ENCODE results near the gene SHISAL2A.
A peak's percentile ranks its signal among the peaks of the same experiment; 100 is the strongest.

Gene SHISAL2A

GRCh38 chr1:52633291-52633754 is 355 bp downstream of the SHISAL2A start:
- no peaks in the 10 kb centered on the region for H3K36me3 ChIP-seq (replicated peaks)
- H3K27me3 ChIP-seq (replicated peaks): peaks cover 18% of the 10 kb centered on the region
- DNase-seq: no peak
- H3K4me3 ChIP-seq (ENCODE audit: low read depth, low read length): peak overlapping the region; percentile 39
- no peak overlapping the region for H3K27ac ChIP-seq
- in situ Hi-C loops (cut with HindIII; ENCODE audit: low pct_ligation_motif_present, low sequenced_read_pairs): no loop called here
- TF ChIP-seq, protein P1, sequence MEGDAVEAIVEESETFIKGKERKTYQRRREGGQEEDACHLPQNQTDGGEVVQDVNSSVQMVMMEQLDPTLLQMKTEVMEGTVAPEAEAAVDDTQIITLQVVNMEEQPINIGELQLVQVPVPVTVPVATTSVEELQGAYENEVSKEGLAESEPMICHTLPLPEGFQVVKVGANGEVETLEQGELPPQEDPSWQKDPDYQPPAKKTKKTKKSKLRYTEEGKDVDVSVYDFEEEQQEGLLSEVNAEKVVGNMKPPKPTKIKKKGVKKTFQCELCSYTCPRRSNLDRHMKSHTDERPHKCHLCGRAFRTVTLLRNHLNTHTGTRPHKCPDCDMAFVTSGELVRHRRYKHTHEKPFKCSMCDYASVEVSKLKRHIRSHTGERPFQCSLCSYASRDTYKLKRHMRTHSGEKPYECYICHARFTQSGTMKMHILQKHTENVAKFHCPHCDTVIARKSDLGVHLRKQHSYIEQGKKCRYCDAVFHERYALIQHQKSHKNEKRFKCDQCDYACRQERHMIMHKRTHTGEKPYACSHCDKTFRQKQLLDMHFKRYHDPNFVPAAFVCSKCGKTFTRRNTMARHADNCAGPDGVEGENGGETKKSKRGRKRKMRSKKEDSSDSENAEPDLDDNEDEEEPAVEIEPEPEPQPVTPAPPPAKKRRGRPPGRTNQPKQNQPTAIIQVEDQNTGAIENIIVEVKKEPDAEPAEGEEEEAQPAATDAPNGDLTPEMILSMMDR (IDR thresholded peaks at IDR 0.05; ENCODE audit: low read depth, low read length, missing control alignments): no peak

DNA sequence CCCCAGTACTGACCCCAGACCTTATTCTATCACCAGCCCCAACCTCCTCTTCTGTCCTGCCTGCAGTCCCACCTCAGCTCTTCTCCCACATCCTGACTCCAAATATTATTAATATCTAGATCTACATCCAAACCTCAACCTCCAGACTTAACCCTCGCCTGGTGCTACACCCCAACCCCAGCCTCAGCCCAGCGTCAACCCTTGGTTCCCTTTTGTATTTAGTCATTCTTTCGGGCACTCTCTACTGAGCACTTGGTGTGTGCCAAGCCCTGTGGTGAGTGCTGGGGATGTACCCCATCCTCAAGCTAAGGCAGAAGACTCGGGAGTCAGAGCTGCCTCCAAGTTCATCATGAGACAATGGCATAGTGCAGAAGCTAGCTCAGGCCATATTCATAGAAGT is 1.1 kb downstream of the SHISAL2A start:
- no peak for DNase-seq
- Histone ChIP-seq H3K27ac (no peak overlapping the region), H3K4me3 (ENCODE audit: low read depth, low read length) (no peak overlapping the region), H3K36me3 (replicated peaks) (no peaks in the 10 kb centered on the region), H3K27me3 (replicated peaks) (peaks cover 18% of the 10 kb centered on the region)
- in situ Hi-C loops (cut with HindIII; ENCODE audit: low pct_ligation_motif_present, low sequenced_read_pairs): no loop called here
- TF ChIP-seq, protein P1 (IDR thresholded peaks at IDR 0.05; ENCODE audit: low read depth, low read length, missing control alignments): no peak

DNA sequence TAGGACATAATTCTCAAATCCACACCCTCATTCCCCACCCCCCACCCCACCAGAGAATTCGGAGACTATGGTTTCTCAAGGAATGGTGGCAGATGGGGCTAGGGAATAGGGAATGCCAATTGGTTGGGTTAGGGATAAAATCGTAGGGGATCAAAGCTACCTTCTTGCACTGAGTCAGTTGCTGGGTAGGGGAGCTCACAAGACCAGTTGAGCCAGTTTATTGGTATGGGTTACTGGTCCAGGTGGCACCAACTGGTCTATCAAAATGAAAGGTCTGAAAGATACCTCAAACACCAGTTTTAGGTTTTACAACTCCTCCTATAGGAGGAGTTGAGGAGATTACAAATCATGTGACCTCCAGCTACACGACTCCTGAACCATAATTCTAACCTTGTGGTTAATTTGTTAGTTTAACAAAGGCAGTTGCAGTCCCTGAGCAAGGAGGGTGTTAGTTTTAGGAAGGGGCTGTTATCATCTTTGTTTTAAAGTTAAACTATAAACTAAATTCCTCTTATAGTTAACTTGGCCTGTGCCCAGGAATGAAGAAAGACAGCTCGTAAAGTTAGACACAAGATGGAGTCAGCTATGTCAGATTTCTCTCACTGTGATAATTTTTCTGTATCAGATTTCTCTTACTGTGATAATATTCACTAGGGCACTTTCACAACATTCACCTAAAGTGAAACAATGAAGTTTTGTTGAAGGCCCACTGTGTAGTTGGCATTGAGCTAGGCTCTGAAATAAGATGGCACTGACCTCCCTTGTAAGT is 2.5 kb downstream of the SHISAL2A start:
- Histone ChIP-seq H3K4me3 (ENCODE audit: low read depth, low read length) (no peak overlapping the region), H3K36me3 (replicated peaks) (no peaks in the 10 kb centered on the region), H3K27ac (no peak overlapping the region), H3K27me3 (replicated peaks) (peaks cover 18% of the 10 kb centered on the region)
- TF ChIP-seq, protein P1 (IDR thresholded peaks at IDR 0.05; ENCODE audit: low read depth, low read length, missing control alignments): no peak
- in situ Hi-C loops (cut with HindIII; ENCODE audit: low pct_ligation_motif_present, low sequenced_read_pairs): no loop called here
- no peak for DNase-seq

DNA sequence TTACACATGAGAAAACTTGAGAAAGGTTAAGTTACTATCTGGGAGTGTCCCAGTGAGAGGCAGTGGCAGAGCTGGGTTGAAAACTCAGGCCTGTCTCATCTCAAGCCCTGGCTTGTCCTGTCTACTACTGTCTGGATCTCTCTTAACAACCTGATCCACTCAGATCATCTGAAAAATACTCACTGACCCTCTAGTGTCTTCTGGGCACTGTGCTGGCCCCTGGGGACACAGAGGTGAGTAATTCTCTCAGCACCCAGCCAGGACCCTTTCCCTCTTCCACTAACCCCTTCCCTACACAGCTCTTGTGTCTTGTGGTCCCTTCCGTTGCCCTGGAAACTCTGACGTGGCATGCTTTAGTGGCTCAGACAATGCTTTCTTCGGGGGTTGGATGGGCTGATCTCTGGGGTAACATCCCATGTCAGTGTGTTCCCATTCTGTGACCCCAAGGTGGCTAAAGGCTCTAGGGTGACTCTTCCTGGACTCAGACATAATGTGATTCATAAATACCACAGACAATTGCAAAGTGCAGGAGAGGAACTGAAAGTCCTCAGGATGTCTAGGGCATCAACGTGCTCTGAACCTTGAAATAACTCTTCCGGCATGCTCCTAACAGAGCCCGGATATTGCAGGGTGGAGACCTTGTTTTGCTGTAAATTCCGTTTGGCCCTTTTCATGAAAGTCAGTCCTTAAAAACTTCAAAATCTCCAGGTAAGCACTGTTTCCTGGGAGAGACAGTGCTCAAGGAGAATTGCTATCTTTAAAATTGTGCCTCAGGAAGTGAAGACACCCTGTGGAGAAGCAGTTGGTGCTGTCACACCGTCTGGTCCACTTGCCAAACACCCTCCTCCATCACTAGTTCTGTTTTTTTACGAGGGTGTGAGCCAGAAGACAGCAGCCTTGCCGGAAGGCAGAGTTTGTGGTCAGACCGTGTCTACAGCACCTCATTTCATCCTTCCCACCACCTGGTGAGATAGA is 4.0 kb downstream of the SHISAL2A start:
- no peak overlapping the region for H3K4me3 ChIP-seq (ENCODE audit: low read depth, low read length)
- H3K36me3 ChIP-seq (replicated peaks): no peaks in the 10 kb centered on the region
- in situ Hi-C loops (cut with HindIII; ENCODE audit: low pct_ligation_motif_present, low sequenced_read_pairs): no loop called here
- H3K27ac ChIP-seq: no peak overlapping the region
- DNase-seq: no peak
- TF ChIP-seq, protein P1 (IDR thresholded peaks at IDR 0.05; ENCODE audit: low read depth, low read length, missing control alignments): no peak
- H3K27me3 ChIP-seq (replicated peaks): peaks cover 18% of the 10 kb centered on the region

GRCh38 chr1:52637946-52638345 is 5.0 kb downstream of the SHISAL2A start:
- H3K4me3 ChIP-seq (ENCODE audit: low read depth, low read length): no peak overlapping the region
- no peaks in the 10 kb centered on the region for H3K36me3 ChIP-seq (replicated peaks)

More at GRCh38 chr1:52637946-52638345, 5.0 kb downstream of the SHISAL2A start:
- H3K27ac ChIP-seq: no peak overlapping the region
- no peak for DNase-seq
- peaks cover 10% of the 10 kb centered on the region for H3K27me3 ChIP-seq (replicated peaks)
- in situ Hi-C loops (cut with HindIII; ENCODE audit: low pct_ligation_motif_present, low sequenced_read_pairs): no loop called here
- TF ChIP-seq, protein P1 (IDR thresholded peaks at IDR 0.05; ENCODE audit: low read depth, low read length, missing control alignments): no peak

Measured in brain microvascular endothelial cell (primary cell).